NCI-H1105 treated with DMSO at 0.1 percent for 48 hours (cell line): ENCODE measurements around the gene OXGR1.

Source experiments
- DNase-seq: peaks from one replicate; lab custom pipeline; 2025; lab: John Stamatoyannopoulos, UW

The OXGR1 gene

GRCh38 chr13:96963786-96964475 is 30.3 kb downstream of the OXGR1 start:
- no peak for DNase-seq

GRCh38 chr13:96960379-96960778 is 33.9 kb downstream of the OXGR1 start:
- DNase-seq = no peak

- DNase-seq = peak; percentile 24
Observed at GRCh38 chr13:96958286-96958891, 35.9 kb downstream of the OXGR1 start.

- no peak for DNase-seq
Observed at GRCh38 chr13:96952595-96952994, 41.7 kb downstream of the OXGR1 start.

- no peak for DNase-seq
Observed at GRCh38 chr13:96948127-96948526, 46.1 kb downstream of the OXGR1 start.

DNA sequence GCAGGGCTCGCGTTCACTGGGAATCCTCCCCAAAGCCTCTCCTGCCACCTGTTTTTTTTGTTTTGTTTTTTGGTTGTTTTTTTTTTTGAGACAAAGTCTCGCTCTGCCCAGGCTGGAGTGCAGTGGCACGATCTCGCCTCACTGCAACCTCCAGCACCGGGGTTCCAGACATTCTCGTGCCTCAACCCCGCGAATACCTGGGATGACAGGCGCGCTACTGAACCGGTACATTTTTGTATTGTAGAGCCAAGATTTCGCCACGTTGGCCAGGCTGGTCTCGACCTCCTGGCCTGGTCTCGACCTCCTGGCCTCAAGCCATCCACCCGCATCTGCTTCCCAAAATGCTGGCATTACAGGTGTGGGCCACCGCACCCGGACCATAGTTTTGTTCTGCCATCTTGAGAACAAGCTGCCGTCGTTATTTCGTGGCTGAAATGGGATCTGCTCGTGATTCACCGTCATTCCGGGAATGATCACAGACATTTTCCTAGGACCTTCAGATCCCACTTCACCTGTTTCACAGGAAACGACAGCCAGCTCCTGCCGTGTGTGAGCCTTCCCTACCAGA is 46.8 kb downstream of the OXGR1 start:
- DNase-seq = no peak

DNA sequence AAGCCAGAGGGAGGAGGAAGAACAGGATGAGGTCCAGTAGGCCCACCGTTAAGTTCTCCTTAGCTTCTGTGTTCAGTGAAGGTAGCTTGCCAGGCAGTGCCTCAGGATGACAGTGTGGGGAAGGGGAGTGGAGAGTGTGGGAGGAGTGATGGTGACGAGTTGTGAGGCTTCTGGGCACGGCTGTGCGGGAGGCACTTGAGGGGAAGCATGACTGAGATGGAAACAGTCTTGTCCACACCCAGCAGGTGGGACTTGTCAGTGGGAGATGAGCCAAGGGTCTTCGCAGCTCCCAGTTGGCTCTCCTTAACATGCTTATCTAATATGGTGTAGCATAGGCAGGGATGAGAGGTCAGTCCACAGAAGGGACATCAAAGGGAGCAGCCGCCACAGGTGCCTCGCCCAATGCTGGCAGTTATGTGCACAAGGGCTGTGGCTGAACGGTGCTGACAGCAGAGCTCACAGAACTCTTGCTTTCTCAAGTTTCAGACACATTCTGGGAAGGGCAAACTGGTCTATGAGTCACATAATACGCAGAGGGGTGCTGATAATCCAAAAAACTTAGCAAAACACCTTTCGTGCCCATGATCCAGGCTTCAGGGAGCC is 47.5 kb downstream of the OXGR1 start:
- no peak for DNase-seq

DNA sequence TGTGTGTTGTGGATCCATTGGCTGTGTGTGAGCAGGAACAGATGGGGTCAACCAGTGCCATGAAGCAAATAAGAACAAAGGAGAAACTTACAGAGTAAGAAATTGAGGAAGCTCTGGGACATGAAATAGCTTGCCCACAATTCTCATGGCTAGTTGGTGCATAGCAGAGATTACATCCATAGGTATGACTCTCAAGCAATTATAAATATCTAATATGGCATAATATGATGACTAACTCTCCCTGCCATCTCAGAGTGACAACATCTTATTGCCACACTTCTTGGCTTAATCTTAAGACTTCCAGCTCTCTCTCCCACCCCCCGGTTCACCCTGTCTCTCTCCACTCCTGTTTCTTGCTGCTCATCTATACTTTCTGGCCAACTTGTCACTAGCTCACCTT is 53.3 kb downstream of the OXGR1 start:
- no peak for DNase-seq

DNA sequence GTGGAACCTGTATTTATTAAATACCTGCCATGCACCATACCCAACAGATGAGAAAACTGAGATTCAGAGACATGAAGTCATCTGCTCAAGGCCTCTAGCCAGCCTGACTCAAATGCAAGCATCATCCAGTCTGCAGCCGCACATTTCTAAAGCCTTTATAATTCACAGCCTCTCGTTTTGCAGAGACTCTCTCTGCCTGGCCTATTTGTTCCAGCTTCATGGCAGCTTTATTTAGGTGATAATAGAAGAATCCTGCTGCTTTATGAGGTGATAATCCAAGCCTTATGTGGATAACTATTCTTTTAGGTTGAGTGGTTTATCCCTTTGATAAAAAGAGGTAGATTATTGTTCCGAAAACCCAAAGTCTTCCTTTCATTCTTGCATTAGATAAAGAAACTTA is 58.4 kb downstream of the OXGR1 start:
- no peak for DNase-seq
